DMS153 (cell line): ENCODE data around the gene CACNA2D1.

Experiments used
- DNase-seq: peaks from one replicate; lab custom pipeline; 2025; lab: John Stamatoyannopoulos, UW

The CACNA2D1 gene

DNA sequence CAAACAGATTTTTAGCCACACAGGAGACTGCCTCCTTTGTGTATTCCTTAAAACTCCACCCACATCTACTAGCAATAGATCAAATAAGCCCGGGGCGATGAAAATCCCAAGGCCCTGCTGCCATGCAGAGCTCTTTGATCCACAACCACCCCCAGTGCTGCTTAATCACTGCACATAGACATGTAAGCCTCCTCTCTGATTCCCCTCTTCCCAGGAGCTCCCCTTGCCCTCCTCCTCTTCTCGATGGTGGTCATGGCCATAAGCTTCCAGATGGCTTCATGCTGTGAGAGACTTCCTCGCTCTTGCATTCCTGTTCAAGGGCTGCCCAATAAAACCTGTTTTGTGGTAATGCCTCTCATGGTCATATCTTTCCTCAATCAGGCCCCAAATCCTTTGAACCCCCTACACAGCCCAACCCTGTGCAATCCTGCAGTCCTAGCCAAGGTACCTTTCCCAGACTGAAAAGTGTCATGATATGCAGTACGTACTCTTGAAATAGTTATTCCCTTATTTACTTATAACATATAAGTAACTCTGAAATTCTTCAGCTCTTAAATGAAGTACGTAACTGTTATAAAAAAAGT lies 158.5 kb downstream of the CACNA2D1 start:
- no peak for DNase-seq

DNA sequence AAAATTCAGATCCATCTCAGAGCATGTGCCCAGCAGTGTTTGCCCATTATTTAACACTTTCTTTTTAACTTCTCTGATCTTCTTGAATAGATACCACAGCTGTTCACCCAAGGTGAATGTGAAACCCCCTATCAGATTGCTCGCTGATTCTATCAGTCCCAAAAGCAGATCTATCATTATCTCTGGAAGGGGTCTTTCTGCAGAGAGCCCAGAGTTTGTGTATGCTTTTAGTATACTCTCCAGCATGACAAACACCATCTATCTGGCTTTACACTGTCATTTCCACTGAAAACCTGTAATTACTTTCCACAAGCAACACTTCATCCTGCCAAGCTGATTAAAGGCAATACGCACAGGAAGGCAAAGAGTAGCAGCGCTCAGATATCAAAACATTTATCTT lies 168.2 kb downstream of the CACNA2D1 start:
- DNase-seq: no peak

DNA sequence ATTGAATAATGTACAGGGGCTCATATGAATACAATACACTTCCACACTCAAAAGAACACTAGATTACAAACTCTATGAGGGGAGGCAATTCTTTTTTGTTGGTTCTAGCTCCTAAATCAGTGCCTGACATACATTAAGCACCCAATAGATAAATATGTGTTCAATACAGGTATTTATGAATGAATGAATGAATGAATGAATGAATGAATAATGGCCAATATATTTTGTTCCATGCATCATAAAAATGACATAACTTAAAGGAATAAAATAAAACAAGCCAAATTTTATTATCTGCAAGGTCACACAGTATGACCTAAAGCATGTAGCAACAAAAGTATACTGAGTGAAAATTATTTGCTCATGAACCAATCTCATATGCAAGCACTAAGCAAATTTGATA lies 168.9 kb downstream of the CACNA2D1 start:
- no peak for DNase-seq

DNA sequence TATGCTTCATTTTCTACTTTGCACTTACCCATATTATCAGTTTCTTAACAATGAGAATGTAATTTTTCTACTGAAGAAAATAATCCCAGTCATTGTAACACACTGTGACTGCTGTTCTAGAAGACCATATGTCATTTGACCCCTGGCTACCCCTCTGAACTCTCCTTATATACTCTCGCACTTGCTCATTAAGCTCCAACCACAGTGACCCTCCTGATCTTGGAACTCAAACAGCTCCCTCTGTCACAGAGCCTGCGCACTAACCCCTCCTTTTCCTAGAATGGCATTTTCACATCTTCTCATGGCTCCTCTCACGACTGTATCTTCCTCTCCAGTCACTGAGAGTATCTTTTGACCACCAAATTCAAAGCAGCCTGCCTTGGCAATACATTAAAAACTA lies 169.7 kb downstream of the CACNA2D1 start:
- DNase-seq: no peak

DNA sequence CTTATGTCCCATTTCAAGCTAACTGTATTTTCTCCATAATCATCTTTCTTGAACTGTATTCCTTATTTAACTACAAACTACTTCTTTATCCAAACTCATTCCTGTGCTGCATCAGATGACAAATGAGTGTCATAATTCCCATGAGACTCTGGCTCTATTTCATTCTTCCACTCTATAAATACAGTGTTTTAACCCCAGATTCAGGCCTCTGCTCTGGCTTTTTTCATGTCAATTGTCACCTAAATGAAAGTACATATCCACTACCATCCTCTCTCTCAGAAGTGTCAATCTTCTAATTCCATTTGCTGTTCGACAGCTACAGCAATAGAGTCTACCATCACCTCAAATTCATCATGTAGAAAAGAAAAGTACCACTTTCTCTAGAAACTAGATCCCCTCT lies 172.7 kb downstream of the CACNA2D1 start:
- DNase-seq: no peak

DNA sequence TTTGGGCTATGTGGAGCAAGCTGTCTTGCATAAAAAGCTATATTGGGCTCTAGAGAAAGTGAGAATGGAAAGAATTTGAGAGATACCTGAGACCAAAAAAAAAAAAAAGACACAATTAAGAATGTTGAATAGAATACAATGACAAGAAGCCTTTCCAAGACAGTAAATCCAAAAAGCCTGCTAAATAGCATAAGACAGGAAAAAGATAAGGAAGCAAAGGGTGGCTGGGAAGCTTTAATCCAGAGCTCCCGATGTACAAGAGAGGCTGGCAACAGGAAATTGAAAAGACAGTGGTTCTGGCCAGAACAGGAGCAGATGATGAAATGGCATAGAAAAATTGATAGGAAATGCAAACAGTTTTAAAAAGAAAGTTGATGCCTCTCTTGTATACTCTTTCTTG lies 174.9 kb downstream of the CACNA2D1 start:
- no peak for DNase-seq

DNA sequence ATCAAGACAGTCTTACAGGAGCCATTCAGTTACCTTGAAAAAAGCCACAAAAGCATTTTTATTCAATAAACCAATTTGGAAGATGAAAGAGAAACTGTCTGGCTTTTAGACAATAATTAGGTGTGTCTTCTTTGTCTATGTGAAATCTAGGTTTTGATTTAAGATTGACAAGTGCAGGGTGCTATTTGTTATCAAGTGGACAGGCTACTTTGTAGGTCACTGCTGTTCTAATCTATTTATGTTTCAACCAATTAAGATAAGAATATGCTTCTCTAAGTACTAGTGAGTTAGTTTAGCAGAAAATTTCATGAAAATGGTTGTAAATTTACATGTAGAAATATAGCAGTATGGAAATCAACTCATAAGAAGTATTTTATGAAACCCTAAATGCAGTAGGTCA lies 177.5 kb downstream of the CACNA2D1 start:
- DNase-seq: no peak

DNA sequence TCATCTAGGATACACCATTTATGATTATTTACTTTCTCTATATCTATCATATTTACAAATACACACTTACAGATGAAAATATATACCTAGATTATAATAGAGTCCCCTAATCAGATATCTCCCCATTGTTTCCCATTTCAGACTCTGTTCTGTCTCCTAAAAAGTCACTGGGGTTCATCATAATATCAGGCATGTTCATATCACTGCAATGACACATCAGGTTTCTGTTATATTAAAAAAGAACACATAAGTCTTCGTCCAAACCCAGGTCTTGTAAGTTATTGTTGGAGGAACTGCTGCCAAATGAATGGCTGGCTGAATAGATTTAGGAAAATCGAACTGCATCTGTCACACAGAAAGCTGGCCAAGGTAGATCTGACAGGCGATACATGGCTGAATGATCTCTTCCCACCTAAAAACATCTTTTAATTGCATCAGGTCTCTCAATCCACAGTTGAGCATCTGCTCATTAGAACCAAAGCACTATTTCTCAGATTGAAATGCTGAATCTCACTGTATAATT lies 178.7 kb downstream of the CACNA2D1 start:
- no peak for DNase-seq

DNA sequence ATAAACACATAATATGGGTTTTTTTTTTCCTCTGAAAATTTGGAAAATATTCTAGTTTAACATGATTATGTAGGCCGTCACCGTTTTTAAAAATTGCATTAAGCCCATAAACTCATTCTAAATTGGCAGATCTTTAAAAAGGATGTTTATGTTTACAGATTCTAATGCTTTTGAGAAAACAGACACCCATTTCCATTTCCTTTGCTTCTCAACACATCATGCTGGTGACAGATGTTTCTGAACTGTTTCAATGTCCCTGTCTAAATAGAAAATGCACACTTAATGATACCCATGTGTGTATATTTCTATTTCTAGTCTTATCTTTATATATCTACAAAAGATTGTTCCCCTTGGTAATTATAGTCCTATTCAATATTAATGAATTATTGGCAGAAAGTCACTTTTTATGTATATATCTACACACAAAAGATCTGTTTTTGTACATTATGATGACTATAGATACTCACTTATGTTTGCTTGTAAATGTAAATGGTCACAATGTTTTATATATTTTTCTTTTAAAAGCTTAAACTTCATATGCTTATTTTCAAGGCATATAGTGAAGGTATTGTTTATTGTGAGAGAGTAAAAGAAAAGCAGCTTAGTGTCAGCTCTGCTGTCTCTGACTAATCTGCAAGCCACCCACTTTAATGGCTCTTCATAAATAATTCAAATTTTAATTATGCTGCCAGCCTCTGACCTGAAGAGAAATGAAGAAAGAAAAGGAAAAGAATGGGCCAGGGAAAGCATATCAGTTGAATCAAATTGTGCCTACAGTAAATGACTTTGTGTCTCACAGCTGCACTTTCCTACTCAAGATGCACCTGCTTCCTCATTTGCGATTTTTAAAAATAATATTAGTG lies 179.4 kb downstream of the CACNA2D1 start:
- DNase-seq: peak; percentile 53

DNA sequence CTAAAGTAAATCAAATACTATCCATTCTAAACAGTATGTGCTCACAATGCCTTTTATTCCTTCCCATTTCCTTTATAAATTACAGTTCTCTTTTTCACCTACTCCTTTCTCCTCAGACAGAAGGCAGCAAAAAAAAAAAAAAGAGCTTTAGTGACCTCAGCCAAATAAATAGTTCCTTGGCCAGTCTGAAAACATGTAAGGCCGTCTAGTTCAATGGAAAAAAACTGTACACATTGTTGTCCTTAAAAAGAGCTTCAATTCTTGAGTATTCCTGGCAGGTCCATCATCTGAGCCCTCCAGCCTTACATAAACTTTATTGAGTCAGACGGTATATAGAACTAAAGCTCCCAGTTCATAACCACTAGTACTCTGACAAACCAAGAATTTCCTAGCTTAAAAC lies 185.4 kb downstream of the CACNA2D1 start:
- no peak for DNase-seq

DNA sequence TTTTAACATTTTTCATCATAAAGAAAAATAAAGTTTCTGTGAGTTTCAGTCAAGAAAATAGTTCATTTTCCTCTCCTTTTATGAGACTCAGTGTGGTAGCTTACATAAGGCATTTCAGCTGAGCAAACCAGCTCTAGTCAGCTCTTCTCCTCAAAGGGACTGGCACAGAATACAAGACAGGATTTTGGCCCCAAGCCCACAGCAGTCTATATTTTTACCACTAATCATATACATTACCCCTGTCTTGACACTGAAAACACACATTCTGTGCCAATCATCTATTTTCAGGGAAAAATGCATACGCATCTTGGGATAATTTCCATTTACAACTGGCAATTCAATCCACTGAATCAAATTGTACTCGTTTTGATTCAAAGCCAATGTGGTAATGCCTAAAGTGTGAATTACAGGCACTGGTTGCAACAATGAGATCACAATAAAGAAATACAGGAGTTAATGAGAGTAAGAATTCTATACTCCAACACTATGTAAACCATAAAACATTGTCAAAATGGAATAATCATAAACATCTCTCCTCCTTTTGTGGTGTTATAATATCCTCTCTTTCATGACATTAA lies 186.4 kb downstream of the CACNA2D1 start:
- no peak for DNase-seq

DNA sequence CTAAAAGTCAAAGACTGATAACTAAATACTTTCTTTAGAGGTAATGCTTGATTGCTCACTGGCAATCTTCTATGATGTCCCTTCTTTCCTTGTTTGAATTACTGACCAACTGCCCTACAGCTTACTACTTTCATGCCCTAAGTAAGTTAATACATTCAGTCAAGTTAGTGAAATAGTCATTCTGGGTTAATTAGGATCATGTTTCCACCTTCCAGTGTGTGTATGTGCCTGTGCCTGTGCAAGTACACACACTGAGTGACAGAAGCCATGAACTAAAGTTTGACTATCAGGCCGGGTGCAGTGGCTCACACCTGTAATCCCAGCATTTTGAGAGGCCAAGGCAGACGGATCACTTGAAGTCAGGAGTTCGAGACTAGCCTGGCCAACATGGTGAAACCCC lies 187.9 kb downstream of the CACNA2D1 start:
- DNase-seq: no peak

DNA sequence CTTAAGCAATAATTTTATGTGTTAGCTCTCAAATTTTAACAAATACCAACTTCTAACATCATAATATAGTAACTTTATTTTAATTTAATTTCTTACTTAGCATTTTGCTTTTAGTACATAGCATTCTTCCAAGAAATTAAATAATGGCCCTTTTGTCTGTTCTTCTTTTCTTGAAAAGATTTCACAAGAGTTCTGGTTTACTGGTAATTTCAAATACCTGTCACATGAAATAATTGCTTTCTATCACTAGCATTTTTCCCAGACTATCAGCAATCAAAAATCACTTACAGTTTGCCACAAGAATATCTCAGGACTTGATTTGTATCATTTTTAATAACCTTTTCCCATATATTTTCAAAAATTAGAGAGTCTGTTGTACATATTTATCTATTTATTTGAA lies 193.0 kb downstream of the CACNA2D1 start:
- no peak for DNase-seq

DNA sequence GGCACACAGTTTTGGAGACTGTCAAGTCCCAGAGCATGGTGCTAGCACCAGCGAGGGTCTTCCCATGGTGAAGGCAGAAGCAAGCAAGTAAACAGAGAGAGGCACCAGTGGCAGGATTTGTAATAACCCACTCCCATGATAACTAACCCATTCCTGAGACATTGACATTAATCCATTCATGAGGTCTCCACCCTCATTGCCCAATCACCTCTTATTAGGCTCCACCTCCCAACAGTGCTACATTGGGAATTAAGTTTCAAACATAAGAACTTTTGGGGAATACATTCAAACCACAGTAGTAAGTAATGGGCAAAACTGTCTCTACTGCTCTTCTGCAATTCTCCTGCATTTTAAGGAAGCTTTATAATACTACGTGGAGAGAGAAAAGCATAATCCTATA lies 193.6 kb downstream of the CACNA2D1 start:
- DNase-seq: no peak

DNA sequence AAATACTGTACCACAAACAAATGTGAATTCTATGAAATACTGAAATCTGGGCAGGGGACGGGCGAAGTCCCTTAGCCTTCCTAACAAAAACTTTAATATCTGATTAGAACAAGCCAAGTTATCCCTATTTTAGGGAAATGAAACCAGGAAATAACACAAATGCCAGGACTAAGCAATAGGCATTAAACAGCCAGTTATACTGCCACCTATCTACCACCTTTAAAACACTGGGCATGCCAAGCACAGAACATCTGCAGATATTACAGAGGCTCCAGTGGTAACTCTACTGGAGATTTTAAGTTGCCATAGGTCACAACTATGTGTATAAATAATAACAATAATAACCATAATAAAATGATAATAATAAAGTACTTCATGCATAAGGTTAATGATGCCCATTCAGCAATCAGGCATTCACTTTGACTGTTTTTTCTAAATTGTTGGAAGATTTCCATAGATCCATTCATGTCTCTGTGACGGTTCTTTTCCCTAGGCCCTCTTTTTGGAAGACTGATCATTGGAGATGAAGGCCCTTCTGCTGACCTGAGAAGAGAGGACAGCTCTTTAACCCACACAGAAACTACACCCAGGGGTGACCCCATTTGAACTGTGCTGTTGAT lies 195.7 kb downstream of the CACNA2D1 start:
- DNase-seq: peak; percentile 11

DNA sequence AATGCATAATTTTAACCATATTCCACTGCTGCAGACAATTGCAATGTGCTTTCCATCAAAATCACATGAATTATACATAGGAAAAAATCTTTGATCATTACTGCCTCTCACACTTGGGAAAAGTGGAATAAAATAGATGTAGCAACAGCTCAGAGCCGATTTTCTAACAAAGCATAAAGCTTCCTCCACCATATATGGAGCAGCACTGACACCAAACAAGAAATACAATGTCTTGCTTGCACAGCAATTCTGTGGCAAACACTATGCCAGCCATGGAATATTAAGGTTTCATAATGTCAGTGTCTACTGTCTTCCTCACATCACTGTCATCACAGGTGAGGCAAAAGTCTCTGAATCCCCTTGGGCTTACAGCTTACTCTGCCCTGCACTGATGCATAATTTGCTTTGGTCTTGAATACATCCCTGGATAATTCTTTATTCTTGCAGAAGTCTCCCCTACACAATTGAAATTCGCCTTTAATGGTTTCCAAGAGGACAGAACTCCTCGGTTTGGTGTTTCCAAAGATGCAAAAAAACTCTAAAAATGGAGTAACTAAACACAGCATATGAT lies 198.5 kb downstream of the CACNA2D1 start:
- DNase-seq: no peak

DNA sequence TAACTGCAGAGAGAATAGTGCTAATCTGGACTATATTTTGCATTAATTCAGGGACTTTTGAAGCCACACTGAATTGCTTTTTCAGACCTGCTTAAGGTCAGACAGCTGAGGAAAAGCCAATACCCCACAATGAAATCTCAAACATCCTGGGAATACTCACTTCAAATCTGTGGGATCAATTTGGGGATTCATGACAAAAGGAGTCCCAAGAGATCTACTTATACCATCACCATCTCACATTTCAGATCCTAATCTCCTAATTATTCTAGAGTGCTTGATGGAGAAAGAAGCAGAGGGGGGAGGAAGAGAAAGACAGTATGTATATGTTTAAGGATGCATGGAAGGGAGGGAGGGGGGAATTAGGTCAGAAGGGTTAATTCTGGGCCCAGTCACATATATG lies 202.2 kb downstream of the CACNA2D1 start:
- no peak for DNase-seq

DNA sequence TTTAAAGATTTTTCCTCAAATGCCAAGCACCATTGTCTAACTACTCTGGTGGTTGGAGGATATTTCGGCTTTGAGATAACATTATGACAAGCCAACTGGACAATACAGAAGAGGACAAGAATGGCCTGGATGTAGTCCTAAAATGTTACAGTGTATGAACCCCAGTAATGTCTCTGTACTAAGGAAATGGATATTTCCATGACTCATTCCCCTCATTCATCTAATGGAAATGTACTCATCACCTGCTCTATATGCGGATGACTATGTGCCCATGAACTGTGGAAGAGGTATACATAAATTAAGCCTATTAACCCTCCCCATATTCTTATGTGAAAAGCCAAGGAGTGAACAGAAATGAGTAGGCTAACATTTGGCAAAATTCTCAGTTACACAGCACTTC lies 207.9 kb downstream of the CACNA2D1 start:
- peak; percentile 41 for DNase-seq

DNA sequence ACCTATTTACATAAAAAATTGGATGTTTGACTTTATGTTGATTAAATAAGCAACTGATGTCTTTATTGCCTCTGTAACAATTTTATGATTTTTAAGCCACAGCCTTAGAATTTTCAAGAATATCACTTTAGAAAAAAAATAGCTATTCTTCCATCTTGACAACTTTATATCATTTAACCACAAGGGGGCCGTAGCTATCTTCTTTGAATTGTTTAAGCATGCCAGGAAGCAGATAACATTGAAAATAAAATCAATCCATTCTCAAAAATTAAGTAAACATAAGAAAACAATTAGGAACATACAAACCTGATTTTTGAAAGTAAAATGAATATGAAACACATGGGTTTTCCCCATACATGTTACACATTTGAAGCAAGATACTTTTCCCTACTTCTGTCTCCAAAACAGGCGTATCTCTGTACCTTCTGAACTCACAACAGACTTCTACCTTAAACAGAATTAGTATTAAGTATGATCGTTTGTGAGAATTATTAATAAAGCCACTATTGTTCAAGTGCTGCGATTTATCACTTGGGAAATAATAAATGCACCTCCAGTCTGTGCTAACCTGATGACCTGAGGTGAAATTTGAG lies 209.0 kb downstream of the CACNA2D1 start:
- peak; percentile 11 for DNase-seq

DNA sequence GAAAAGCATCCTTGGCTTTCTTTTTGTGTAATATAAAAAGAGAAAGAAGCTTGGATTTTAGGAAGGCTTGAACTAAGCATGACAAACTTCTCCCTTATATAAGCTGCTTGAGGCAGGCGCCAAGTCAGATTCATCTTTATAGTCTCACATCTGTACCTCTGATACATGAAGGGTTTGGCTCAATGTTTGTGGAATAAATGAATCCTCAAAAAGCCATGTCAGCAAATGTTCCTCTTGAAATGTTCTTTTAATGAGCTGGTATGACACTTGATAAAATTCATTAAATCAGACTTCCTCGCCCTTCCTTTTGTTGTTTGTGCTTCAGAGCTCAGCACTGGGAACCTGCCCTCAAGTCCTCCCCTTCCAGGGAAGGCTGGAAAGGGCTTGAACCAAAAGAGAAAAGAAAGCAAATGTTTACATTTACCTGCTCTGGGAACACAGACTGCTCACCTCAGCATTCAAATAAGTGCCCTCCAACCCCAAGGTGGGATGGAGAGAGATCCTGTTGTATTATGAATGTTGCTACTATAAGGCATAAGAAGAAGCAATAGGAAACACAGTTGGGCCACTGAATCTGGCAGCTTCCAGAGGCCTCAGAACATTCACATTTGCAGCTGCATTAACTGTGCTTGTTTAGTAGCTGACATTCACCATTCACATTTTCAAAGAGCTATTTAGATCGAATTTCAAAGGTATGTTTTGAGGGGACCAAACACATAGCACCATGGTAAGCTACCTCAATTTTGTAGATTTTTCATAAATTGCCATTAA lies 212.6 kb downstream of the CACNA2D1 start:
- DNase-seq: peak; percentile 34

DNA sequence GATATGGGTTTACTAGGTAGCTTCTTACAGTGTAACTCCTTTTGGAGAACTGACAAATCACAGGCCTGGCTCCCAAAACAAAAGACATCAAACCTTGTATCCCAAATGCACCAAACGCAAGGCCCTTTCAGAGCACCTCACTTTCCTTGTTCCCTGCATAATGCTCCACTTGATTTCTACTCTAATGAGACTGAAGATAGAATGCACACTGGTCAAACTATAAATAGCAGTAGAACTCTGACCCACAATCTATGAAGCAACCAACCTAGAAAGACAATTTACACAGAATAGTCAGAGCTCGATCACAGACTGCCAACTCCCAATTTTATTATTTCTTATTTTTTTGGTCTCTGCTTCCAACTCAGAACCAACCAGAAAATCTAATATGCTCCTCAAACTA lies 214.4 kb downstream of the CACNA2D1 start:
- no peak for DNase-seq
